GM23338 (cell line): ENCODE measurements around the gene MAST4. TPM values are rescaled to one million over a fixed set of nuclear protein-coding genes. Genes with fewer than 3 reads are reported as not detected.

ENCODE experiments used
- ATAC-seq: fragments of 200-7000 bp; cut with Tn5 transposase; 3 replicates; pipeline ENCODE4 v1.9.1; 2020
- DNase-seq: peaks from one replicate; pipeline ENCODE4 v3.0.0-alpha.2; 2015; ENCODE audit warnings: low spot score
- H2AFZ ChIP-seq: fragments of 200-600 bp; sonication (generic); 2 replicates; pipeline ENCODE4 v1.8.0; 2016; ENCODE audit warnings: antibody characterized with exemption, mild to moderate bottlenecking, moderate library complexity
- H3F3A ChIP-seq: fragments of 200-600 bp; sonication (generic); replicated peaks from 2 replicates; pipeline ENCODE4 v1.8.0; 2017; ENCODE audit warnings: antibody characterized with exemption, mixed run types, low read depth
- H3K27ac ChIP-seq: fragments of 200-600 bp; sonication (generic); 2 replicates; pipeline ENCODE4 v1.6.1; 2016; ENCODE audit warnings: low read depth
- H3K27me3 ChIP-seq: fragments of 200-600 bp; sonication (generic); 2 replicates; pipeline ENCODE4 v1.8.0; 2016; ENCODE audit warnings: mild to moderate bottlenecking, mixed run types, moderate library complexity; ENCODE audit not compliant: insufficient read depth
- H3K36me3 ChIP-seq: fragments of 200-600 bp; sonication (generic); 2 replicates; pipeline ENCODE4 v1.8.0; 2016; ENCODE audit warnings: mild to moderate bottlenecking; ENCODE audit not compliant: insufficient read depth
- H3K4me1 ChIP-seq: fragments of 200-600 bp; sonication (generic); 2 replicates; pipeline ENCODE4 v1.8.0; 2016; ENCODE audit warnings: mild to moderate bottlenecking, moderate library complexity; ENCODE audit not compliant: insufficient read depth
- H3K4me2 ChIP-seq: fragments of 200-600 bp; sonication (generic); 2 replicates; pipeline ENCODE4 v1.7.1; 2017; ENCODE audit warnings: mixed run types
- H3K4me3 ChIP-seq: fragments of 200-600 bp; sonication (generic); 2 replicates; pipeline ENCODE4 v1.6.1; 2016; ENCODE audit warnings: mixed run types
- H3K79me2 ChIP-seq: fragments of 200-600 bp; sonication (generic); replicated peaks from 2 replicates; pipeline ENCODE4 v1.8.0; 2017; ENCODE audit warnings: mild to moderate bottlenecking; ENCODE audit not compliant: insufficient read depth
- H3K9me2 ChIP-seq: fragments of 200-600 bp; sonication (generic); 2 replicates; pipeline ENCODE4 v1.8.0; 2017; ENCODE audit not compliant: insufficient read depth
- H4K20me1 ChIP-seq: fragments of 200-600 bp; sonication (generic); replicated peaks from 2 replicates; pipeline ENCODE4 v1.8.0; 2017; ENCODE audit warnings: mild to moderate bottlenecking; ENCODE audit not compliant: insufficient read depth
- H3K27ac Mint-ChIP-seq: 2 replicates; pipeline ENCODE4 v1.8.0; 2020; ENCODE audit warnings: inconsistent platforms, mild to moderate bottlenecking, moderate library complexity, mixed read lengths
- H3K27me3 Mint-ChIP-seq: 3 replicates; pipeline ENCODE4 v1.8.0; 2022; ENCODE audit warnings: low read depth, mild to moderate bottlenecking, moderate library complexity, mixed read lengths, inconsistent platforms; ENCODE audit not compliant: insufficient read depth, poor library complexity
- H3K36me3 Mint-ChIP-seq: 3 replicates; pipeline ENCODE4 v1.8.0; 2021; ENCODE audit warnings: low read depth, mild to moderate bottlenecking, inconsistent platforms, moderate library complexity, mixed read lengths
- H3K4me1 Mint-ChIP-seq: 3 replicates; pipeline ENCODE4 v1.8.0; 2020; ENCODE audit warnings: mild to moderate bottlenecking, inconsistent platforms, mixed read lengths
- H3K4me3 Mint-ChIP-seq: 3 replicates; pipeline ENCODE4 v1.8.0; 2021; ENCODE audit warnings: moderate library complexity, mild to moderate bottlenecking, inconsistent platforms, mixed read lengths
- H3K9me3 Mint-ChIP-seq: 3 replicates; pipeline ENCODE4 v1.8.0; 2020; ENCODE audit warnings: moderate library complexity, mild to moderate bottlenecking, inconsistent platforms, mixed read lengths
- CREB1 ChIP-seq: fragments of 250-450 bp; sonication (Bioruptor Pico); IDR thresholded peaks from 2 replicates; pipeline ENCODE4 v1.5.0; 2020; ENCODE audit warnings: low read depth, mild to moderate bottlenecking, moderate library complexity
- STAT1 ChIP-seq: IDR thresholded peaks from one replicate; pipeline ENCODE4 v1.6.1; 2016; ENCODE audit warnings: antibody characterized with exemption; ENCODE audit not compliant: unreplicated experiment
- ZNF331 ChIP-seq: fragments of 250-450 bp; sonication (Bioruptor Pico); IDR thresholded peaks from 2 replicates; pipeline ENCODE4 v1.5.0; 2020; ENCODE audit warnings: low read depth, mild to moderate bottlenecking, moderate library complexity
- polyA plus RNA-seq: library from polyadenylated mRNA; unstranded; fragments of >200 nt; fragmentation: Nextera tagmentation; extraction: Ambion mirVana; gene quantifications from 2 replicates; pipeline ENCODE4 v1.2.1, GENCODE V29; 2016
- total RNA-seq: library from RNA; depleted of rRNA; stranded (reverse); fragments of >200 nt; shearing (Covaris generic); gene quantifications from 2 replicates; pipeline ENCODE4 v1.2.3, GENCODE V29; 2014
- TF ChIP-seq, protein P1 (sequence below): IDR thresholded peaks from one replicate; pipeline ENCODE4 v1.6.1; 2018; ENCODE audit warnings: antibody characterized with exemption; ENCODE audit not compliant: unreplicated experiment
- TF ChIP-seq, protein P2 (sequence below): IDR thresholded peaks from 2 replicates; pipeline ENCODE4 v1.6.1; 2016; ENCODE audit warnings: antibody characterized with exemption
- TF ChIP-seq, protein P3 (sequence below): fragments of 250-450 bp; sonication (Bioruptor Pico); IDR thresholded peaks from 2 replicates; pipeline ENCODE4 v1.5.0; 2020; ENCODE audit warnings: mild to moderate bottlenecking, moderate library complexity
- TF ChIP-seq, protein P4 (sequence below), 2 experiments: fragments of 200-600 bp in 1 of 2; sonication (generic) in 1 of 2; conservative IDR thresholded peaks; 2 replicates each; pipeline versions ENCODE4 v1.5.1 to v1.6.1; 2016 to 2017; ENCODE audit warnings: antibody characterized with exemption in 2 of 2, low read depth in 2 of 2, mild to moderate bottlenecking in 2 of 2, moderate library complexity in 1 of 2

The MAST4 gene
- total and polyA plus RNA-seq, 2 experiments from 2014 or later, result 3.6 to 8.5 TPM

- TF ChIP-seq, protein P1, sequence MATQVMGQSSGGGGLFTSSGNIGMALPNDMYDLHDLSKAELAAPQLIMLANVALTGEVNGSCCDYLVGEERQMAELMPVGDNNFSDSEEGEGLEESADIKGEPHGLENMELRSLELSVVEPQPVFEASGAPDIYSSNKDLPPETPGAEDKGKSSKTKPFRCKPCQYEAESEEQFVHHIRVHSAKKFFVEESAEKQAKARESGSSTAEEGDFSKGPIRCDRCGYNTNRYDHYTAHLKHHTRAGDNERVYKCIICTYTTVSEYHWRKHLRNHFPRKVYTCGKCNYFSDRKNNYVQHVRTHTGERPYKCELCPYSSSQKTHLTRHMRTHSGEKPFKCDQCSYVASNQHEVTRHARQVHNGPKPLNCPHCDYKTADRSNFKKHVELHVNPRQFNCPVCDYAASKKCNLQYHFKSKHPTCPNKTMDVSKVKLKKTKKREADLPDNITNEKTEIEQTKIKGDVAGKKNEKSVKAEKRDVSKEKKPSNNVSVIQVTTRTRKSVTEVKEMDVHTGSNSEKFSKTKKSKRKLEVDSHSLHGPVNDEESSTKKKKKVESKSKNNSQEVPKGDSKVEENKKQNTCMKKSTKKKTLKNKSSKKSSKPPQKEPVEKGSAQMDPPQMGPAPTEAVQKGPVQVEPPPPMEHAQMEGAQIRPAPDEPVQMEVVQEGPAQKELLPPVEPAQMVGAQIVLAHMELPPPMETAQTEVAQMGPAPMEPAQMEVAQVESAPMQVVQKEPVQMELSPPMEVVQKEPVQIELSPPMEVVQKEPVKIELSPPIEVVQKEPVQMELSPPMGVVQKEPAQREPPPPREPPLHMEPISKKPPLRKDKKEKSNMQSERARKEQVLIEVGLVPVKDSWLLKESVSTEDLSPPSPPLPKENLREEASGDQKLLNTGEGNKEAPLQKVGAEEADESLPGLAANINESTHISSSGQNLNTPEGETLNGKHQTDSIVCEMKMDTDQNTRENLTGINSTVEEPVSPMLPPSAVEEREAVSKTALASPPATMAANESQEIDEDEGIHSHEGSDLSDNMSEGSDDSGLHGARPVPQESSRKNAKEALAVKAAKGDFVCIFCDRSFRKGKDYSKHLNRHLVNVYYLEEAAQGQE, result no peak
- no peak for TF ChIP-seq STAT1
Measured at GRCh38 chr5:67035098-67035740, 439.0 kb downstream of the MAST4 start (continued).

DNA sequence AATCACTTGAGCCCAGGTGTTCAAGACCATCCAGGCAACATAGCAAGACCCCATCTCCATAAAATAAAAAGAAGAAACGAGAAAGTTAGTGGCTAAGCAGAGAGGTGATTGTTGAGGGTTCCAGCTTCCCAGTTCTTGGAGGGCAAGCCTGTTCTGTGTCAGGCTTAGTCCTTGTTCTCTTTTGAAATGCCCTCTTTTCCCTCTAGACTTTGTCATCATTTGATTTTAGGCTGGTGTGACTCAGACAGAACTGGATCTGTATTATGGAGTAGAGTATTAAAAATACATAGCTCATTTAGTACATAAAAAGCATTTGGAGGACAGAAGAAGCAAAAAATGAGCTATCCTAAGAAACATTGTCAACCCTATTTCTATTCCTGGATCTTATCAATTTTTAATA lies 441.0 kb downstream of the MAST4 start:
- H3K4me3 Mint-ChIP-seq, result no peak overlapping the region
- peaks cover 43% of the 10 kb centered on the region for H3K4me1 Mint-ChIP-seq
- no peaks in the 10 kb centered on the region for H3K36me3 ChIP-seq
- DNase-seq (no peak), ATAC-seq (no peak)
- H4K20me1 ChIP-seq, result 0 out of 2 replicates have a peak, but pooled peaks cover 5% of the 10 kb centered on the region
- 0 out of 2 replicates have a peak overlapping the region, but pooled peaks have one; percentile 14 for H3K4me2 ChIP-seq
- peaks cover 33% of the 10 kb centered on the region for H3K27me3 ChIP-seq
- H3K27ac ChIP-seq, result no peak overlapping the region
- H3K36me3 Mint-ChIP-seq, result no peaks in the 10 kb centered on the region
- H3K9me2 ChIP-seq, result no peaks in the 10 kb centered on the region
- H3K4me3 ChIP-seq, result no peak overlapping the region
- H3K27me3 Mint-ChIP-seq, result no peaks in the 10 kb centered on the region
- peaks cover 24% of the 10 kb centered on the region for H3K4me1 ChIP-seq
- no peaks in the 10 kb centered on the region for H3F3A ChIP-seq
- no peaks in the 10 kb centered on the region for H3K9me3 Mint-ChIP-seq
- no peaks in the 10 kb centered on the region for H3K79me2 ChIP-seq
- H2AFZ ChIP-seq, result no peak overlapping the region
- H3K27ac Mint-ChIP-seq, result peak overlapping the region; percentile 22; the same call in 1 of the 2 replicates
- TF ChIP-seq, protein P2, sequence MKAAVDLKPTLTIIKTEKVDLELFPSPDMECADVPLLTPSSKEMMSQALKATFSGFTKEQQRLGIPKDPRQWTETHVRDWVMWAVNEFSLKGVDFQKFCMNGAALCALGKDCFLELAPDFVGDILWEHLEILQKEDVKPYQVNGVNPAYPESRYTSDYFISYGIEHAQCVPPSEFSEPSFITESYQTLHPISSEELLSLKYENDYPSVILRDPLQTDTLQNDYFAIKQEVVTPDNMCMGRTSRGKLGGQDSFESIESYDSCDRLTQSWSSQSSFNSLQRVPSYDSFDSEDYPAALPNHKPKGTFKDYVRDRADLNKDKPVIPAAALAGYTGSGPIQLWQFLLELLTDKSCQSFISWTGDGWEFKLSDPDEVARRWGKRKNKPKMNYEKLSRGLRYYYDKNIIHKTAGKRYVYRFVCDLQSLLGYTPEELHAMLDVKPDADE, result no peak
- TF ChIP-seq ZNF331 (CRISPR knock-in tag) (no peak), CREB1 (no peak)
- TF ChIP-seq, protein P1, result no peak
- TF ChIP-seq, protein P3, sequence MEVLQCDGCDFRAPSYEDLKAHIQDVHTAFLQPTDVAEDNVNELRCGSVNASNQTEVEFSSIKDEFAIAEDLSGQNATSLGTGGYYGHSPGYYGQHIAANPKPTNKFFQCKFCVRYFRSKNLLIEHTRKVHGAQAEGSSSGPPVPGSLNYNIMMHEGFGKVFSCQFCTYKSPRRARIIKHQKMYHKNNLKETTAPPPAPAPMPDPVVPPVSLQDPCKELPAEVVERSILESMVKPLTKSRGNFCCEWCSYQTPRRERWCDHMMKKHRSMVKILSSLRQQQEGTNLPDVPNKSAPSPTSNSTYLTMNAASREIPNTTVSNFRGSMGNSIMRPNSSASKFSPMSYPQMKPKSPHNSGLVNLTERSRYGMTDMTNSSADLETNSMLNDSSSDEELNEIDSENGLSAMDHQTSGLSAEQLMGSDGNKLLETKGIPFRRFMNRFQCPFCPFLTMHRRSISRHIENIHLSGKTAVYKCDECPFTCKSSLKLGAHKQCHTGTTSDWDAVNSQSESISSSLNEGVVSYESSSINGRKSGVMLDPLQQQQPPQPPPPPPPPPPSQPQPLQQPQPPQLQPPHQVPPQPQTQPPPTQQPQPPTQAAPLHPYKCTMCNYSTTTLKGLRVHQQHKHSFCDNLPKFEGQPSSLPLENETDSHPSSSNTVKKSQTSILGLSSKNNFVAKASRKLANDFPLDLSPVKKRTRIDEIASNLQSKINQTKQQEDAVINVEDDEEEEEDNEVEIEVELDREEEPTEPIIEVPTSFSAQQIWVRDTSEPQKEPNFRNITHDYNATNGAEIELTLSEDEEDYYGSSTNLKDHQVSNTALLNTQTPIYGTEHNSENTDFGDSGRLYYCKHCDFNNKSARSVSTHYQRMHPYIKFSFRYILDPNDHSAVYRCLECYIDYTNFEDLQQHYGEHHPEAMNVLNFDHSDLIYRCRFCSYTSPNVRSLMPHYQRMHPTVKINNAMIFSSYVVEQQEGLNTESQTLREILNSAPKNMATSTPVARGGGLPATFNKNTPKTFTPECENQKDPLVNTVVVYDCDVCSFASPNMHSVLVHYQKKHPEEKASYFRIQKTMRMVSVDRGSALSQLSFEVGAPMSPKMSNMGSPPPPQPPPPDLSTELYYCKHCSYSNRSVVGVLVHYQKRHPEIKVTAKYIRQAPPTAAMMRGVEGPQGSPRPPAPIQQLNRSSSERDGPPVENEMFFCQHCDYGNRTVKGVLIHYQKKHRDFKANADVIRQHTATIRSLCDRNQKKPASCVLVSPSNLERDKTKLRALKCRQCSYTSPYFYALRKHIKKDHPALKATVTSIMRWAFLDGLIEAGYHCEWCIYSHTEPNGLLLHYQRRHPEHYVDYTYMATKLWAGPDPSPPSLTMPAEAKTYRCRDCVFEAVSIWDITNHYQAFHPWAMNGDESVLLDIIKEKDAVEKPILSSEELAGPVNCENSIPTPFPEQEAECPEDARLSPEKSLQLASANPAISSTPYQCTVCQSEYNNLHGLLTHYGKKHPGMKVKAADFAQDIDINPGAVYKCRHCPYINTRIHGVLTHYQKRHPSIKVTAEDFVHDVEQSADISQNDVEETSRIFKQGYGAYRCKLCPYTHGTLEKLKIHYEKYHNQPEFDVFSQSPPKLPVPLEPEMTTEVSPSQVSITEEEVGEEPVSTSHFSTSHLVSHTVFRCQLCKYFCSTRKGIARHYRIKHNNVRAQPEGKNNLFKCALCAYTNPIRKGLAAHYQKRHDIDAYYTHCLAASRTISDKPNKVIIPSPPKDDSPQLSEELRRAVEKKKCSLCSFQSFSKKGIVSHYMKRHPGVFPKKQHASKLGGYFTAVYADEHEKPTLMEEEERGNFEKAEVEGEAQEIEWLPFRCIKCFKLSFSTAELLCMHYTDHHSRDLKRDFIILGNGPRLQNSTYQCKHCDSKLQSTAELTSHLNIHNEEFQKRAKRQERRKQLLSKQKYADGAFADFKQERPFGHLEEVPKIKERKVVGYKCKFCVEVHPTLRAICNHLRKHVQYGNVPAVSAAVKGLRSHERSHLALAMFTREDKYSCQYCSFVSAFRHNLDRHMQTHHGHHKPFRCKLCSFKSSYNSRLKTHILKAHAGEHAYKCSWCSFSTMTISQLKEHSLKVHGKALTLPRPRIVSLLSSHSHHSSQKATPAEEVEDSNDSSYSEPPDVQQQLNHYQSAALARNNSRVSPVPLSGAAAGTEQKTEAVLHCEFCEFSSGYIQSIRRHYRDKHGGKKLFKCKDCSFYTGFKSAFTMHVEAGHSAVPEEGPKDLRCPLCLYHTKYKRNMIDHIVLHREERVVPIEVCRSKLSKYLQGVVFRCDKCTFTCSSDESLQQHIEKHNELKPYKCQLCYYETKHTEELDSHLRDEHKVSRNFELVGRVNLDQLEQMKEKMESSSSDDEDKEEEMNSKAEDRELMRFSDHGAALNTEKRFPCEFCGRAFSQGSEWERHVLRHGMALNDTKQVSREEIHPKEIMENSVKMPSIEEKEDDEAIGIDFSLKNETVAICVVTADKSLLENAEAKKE (CRISPR knock-in tag), result no peak
- TF ChIP-seq, protein P4, sequence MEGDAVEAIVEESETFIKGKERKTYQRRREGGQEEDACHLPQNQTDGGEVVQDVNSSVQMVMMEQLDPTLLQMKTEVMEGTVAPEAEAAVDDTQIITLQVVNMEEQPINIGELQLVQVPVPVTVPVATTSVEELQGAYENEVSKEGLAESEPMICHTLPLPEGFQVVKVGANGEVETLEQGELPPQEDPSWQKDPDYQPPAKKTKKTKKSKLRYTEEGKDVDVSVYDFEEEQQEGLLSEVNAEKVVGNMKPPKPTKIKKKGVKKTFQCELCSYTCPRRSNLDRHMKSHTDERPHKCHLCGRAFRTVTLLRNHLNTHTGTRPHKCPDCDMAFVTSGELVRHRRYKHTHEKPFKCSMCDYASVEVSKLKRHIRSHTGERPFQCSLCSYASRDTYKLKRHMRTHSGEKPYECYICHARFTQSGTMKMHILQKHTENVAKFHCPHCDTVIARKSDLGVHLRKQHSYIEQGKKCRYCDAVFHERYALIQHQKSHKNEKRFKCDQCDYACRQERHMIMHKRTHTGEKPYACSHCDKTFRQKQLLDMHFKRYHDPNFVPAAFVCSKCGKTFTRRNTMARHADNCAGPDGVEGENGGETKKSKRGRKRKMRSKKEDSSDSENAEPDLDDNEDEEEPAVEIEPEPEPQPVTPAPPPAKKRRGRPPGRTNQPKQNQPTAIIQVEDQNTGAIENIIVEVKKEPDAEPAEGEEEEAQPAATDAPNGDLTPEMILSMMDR (conservative IDR thresholded peaks at IDR 0.05; ENCODE audit: low read depth in 2 of 2), result no peak
